D721Med (cell line): ENCODE data around the gene FAM13A.

Source experiments
- DNase-seq: peaks from one replicate; pipeline ENCODE4 v3.0.0; 2011; ENCODE audit warnings: low spot score; ENCODE audit not compliant: insufficient read length
- FAIRE-seq: peaks from 2 replicates; lab custom pipeline; 2011; peaks lifted over from hg19 to GRCh38; lab: Jason Lieb, UNC
- CTCF ChIP-seq: IDR thresholded peaks from 2 replicates; pipeline ENCODE4 v1.5.1; 2012; ENCODE audit warnings: mild to moderate bottlenecking, control low read depth; ENCODE audit not compliant: insufficient read depth; ENCODE audit errors: missing control alignments

Gene FAM13A

GRCh38 chr4:88952081-88952480 is 104.9 kb downstream of the FAM13A start:
- TF ChIP-seq CTCF = no peak
- DNase-seq (no peak), FAIRE-seq (no peak)

- no peak for FAIRE-seq
- no peak for DNase-seq
- TF ChIP-seq CTCF = no peak
Observed at GRCh38 chr4:88949605-88950004, 107.4 kb downstream of the FAM13A start.

- TF ChIP-seq CTCF = no peak
- no peak for FAIRE-seq
- no peak for DNase-seq
Observed at GRCh38 chr4:88940506-88940905, 116.5 kb downstream of the FAM13A start.

GRCh38 chr4:88939697-88940096 is 117.3 kb downstream of the FAM13A start:
- FAIRE-seq = no peak
- no peak for DNase-seq
- no peak for TF ChIP-seq CTCF

- DNase-seq = no peak
- no peak for FAIRE-seq
- no peak for TF ChIP-seq CTCF
Observed at GRCh38 chr4:88938138-88938537, 118.8 kb downstream of the FAM13A start.

GRCh38 chr4:88937081-88937480 is 119.9 kb downstream of the FAM13A start:
- FAIRE-seq (no peak), DNase-seq (no peak)
- TF ChIP-seq CTCF = no peak

GRCh38 chr4:88933414-88934160 is 123.4 kb downstream of the FAM13A start:
- DNase-seq (no peak), FAIRE-seq (no peak)
- no peak for TF ChIP-seq CTCF
